ENCODE data around the gene WNT3A.

The WNT3A gene

GRCh38 chr1:228006034-228006785 is 588 bp upstream of the WNT3A start:
- Histone ChIP-seq H3K9me3 (ENCODE audit: control insufficient read depth, low read length) (no peaks in the 10 kb centered on the region), H2AFZ (no peak overlapping the region), H3K4me1 (no peaks in the 10 kb centered on the region), H3K27ac (no peak overlapping the region), H3K36me3 (ENCODE audit: control insufficient read depth, insufficient read depth, low read length) (no peaks in the 10 kb centered on the region), H3K27me3 (ENCODE audit: control insufficient read depth, insufficient read depth, low read length) (peaks cover 12% of the 10 kb centered on the region), H3K4me3 (ENCODE audit: low read depth, low read length) (no peak overlapping the region), H3K79me2 (no peaks in the 10 kb centered on the region), H3K4me2 (ENCODE audit: low read length) (peak overlapping the region; percentile 42), H3K9ac (no peak overlapping the region)
- TF ChIP-seq CTCF (IDR thresholded peaks at IDR 0.05) = no peak

GRCh38 chr1:228007049-228007800 is 427 bp downstream of the WNT3A start:
- H3K9me3 ChIP-seq (ENCODE audit: control insufficient read depth, low read length) = no peaks in the 10 kb centered on the region
- no peaks in the 10 kb centered on the region for H3K4me1 ChIP-seq
- H3K79me2 ChIP-seq = no peaks in the 10 kb centered on the region
- H3K27ac ChIP-seq = no peak overlapping the region
- H3K36me3 ChIP-seq (ENCODE audit: control insufficient read depth, insufficient read depth, low read length) = no peaks in the 10 kb centered on the region
- TF ChIP-seq CTCF (IDR thresholded peaks at IDR 0.05) = no peak
- H3K27me3 ChIP-seq (ENCODE audit: control insufficient read depth, insufficient read depth, low read length) = peaks cover 12% of the 10 kb centered on the region
- peak overlapping the region; percentile 5 for H3K4me3 ChIP-seq (ENCODE audit: low read depth, low read length)
- peak overlapping the region; percentile 55 for H3K4me2 ChIP-seq (ENCODE audit: low read length)
- H2AFZ ChIP-seq = peak overlapping the region; percentile 28
- H3K9ac ChIP-seq = no peak overlapping the region

- Histone ChIP-seq H2AFZ (no peak overlapping the region), H3K9me3 (ENCODE audit: control insufficient read depth, low read length) (no peaks in the 10 kb centered on the region), H3K4me3 (ENCODE audit: low read depth, low read length) (no peak overlapping the region), H3K36me3 (ENCODE audit: control insufficient read depth, insufficient read depth, low read length) (no peaks in the 10 kb centered on the region), H3K4me1 (no peaks in the 10 kb centered on the region), H3K27me3 (ENCODE audit: control insufficient read depth, insufficient read depth, low read length) (peaks cover 12% of the 10 kb centered on the region), H3K4me2 (ENCODE audit: low read length) (no peak overlapping the region), H3K9ac (no peak overlapping the region), H3K79me2 (no peaks in the 10 kb centered on the region), H3K27ac (no peak overlapping the region)
- no peak for TF ChIP-seq CTCF (IDR thresholded peaks at IDR 0.05)
Observed at GRCh38 chr1:228007801-228008341, 1.1 kb downstream of the WNT3A start.

- H3K79me2 ChIP-seq = no peaks in the 10 kb centered on the region
- peaks cover 12% of the 10 kb centered on the region for H3K27me3 ChIP-seq (ENCODE audit: control insufficient read depth, insufficient read depth, low read length)
- TF ChIP-seq CTCF (IDR thresholded peaks at IDR 0.05) = no peak
- H2AFZ ChIP-seq = no peak overlapping the region
- no peaks in the 10 kb centered on the region for H3K9me3 ChIP-seq (ENCODE audit: control insufficient read depth, low read length)
- H3K36me3 ChIP-seq (ENCODE audit: control insufficient read depth, insufficient read depth, low read length) = no peaks in the 10 kb centered on the region
- H3K27ac ChIP-seq = no peak overlapping the region
- no peak overlapping the region for H3K4me2 ChIP-seq (ENCODE audit: low read length)
- H3K4me3 ChIP-seq (ENCODE audit: low read depth, low read length) = no peak overlapping the region
- no peaks in the 10 kb centered on the region for H3K4me1 ChIP-seq
- no peak overlapping the region for H3K9ac ChIP-seq
Observed at GRCh38 chr1:228008391-228009115, 1.8 kb downstream of the WNT3A start.

Data from parathyroid adenoma (tissue), 2 donors.